HepG2 (cell line): ENCODE measurements around the gene MTFR1L. TPM values are rescaled to one million over a fixed set of nuclear protein-coding genes. Genes with fewer than 3 reads are reported as not detected.

Experiments
- ATAC-seq: fragments of 200-7000 bp; cut with Tn5 transposase; 3 replicates; pipeline ENCODE4 v1.9.1; 2020; ENCODE audit warnings: mild to moderate bottlenecking, moderate library complexity
- BruUV-seq: library from RNA; stranded (reverse); fragments of 400-500 nt; replicated peaks from 2 replicates; lab custom pipeline; 2021; lab: Mats Ljungman, UMichigan
- CTCF ChIA-PET: fragments of 300-600 bp; formaldehyde crosslinking; extraction: SDS; loops from one replicate; lab custom pipeline; 2021; ENCODE audit warnings: low total read pairs, inconsistent platforms, low intra/inter-chr PET ratio; lab: Yijun Ruan, JAX
- POLR2A ChIA-PET: fragments of 350-600 bp; sonication (Branson Sonifier 250); formaldehyde crosslinking; loops from one replicate; lab custom pipeline; 2020; ENCODE audit warnings: antibody characterized with exemption, inconsistent platforms; lab: Yijun Ruan, JAX
- DNase-seq: peaks from one replicate; pipeline ENCODE4 v3.0.0-alpha.2; 2015; ENCODE audit warnings: low spot score
- FAIRE-seq: peaks from 3 replicates; lab custom pipeline; 2011; peaks lifted over from hg19 to GRCh38; lab: Jason Lieb, UNC
- H2AFZ ChIP-seq: one replicate; pipeline ENCODE4 v1.6.1; 2011; ENCODE audit warnings: low read length, inconsistent platforms
- H3K27ac ChIP-seq: fragments of 300-600 bp; 3 replicates; pipeline ENCODE4 v1.8.0; 2011; ENCODE audit warnings: mixed run types, mild to moderate bottlenecking, mixed read lengths, low read length, inconsistent platforms; ENCODE audit not compliant: insufficient read depth; ENCODE audit errors: extremely low read length
- H3K27me3 ChIP-seq, 2 experiments: fragments of 200-600 bp in 1 of 2; 2 replicates in 1 of 2; 3 replicates in 1 of 2; pipeline versions ENCODE4 v1.6.0 to v1.8.0; 2011; ENCODE audit warnings: low read length in 2 of 2, mild to moderate bottlenecking in 2 of 2, moderate library complexity in 2 of 2, inconsistent platforms in 1 of 2; ENCODE audit not compliant: insufficient read depth in 2 of 2, control insufficient read depth in 1 of 2
- H3K36me3 ChIP-seq, 2 experiments: fragments of 200-600 bp in 1 of 2; replicated peaks in 1 of 2; 2 replicates in 1 of 2; 3 replicates in 1 of 2; pipeline versions ENCODE4 v1.5.1 to v1.8.0; 2011; ENCODE audit warnings: low read length in 2 of 2, inconsistent platforms in 1 of 2; ENCODE audit not compliant: insufficient read depth in 2 of 2, control insufficient read depth in 1 of 2
- H3K4me1 ChIP-seq: 2 replicates; pipeline ENCODE4 v1.5.1; 2012; ENCODE audit warnings: low read length, inconsistent platforms; ENCODE audit not compliant: insufficient read depth
- H3K4me2 ChIP-seq: 2 replicates; pipeline ENCODE4 v1.6.0; 2011; ENCODE audit warnings: low read depth, low read length, inconsistent platforms
- H3K4me3 ChIP-seq, 3 experiments: fragments of 200-600 bp in 1 of 3; sonication (generic), shearing (Covaris generic) in 1 of 3; replicated peaks in 1 of 3; 2 replicates each; pipeline ENCODE4 v1.5.1; 2011 to 2016; ENCODE audit warnings: low read length in 3 of 3, inconsistent platforms in 2 of 3, low read depth in 2 of 3, mild to moderate bottlenecking in 2 of 3, control low read depth in 1 of 3, mixed read lengths in 1 of 3; ENCODE audit not compliant: insufficient read depth in 1 of 3
- H3K79me2 ChIP-seq: one replicate; pipeline ENCODE4 v1.6.1; 2011; ENCODE audit warnings: low read length, inconsistent platforms; ENCODE audit not compliant: insufficient read depth
- H3K9ac ChIP-seq: 2 replicates; pipeline ENCODE4 v1.6.0; 2011; ENCODE audit warnings: mild to moderate bottlenecking, low read depth, low read length, inconsistent platforms; ENCODE audit not compliant: insufficient read depth
- H3K9me3 ChIP-seq: 2 replicates; pipeline ENCODE4 v1.5.1; 2012; ENCODE audit warnings: mild to moderate bottlenecking, low read length
- H4K20me1 ChIP-seq: 2 replicates; pipeline ENCODE4 v1.6.0; 2011; ENCODE audit warnings: inconsistent platforms, mild to moderate bottlenecking, low read length, moderate library complexity; ENCODE audit not compliant: insufficient read depth
- EEA1 ChIP-seq: sonication (generic); formaldehyde crosslinking; IDR thresholded peaks from 2 replicates; pipeline ENCODE4 v1.5.1; 2020; ENCODE audit warnings: mild to moderate bottlenecking, missing genetic modification reagents, borderline replicate concordance
- EP300 ChIP-seq, 3 experiments: sonication (generic) in 1 of 3; formaldehyde crosslinking in 1 of 3; IDR thresholded peaks; 2 replicates each; pipeline versions ENCODE4 v1.5.1 to v1.6.1; 2011 to 2020; ENCODE audit warnings: low read depth in 2 of 3, low read length in 2 of 3, borderline replicate concordance in 1 of 3, improper control_type of control experiment in 1 of 3, mild to moderate bottlenecking in 1 of 3, missing genetic modification reagents in 1 of 3, moderate library complexity in 1 of 3
- HNF4A ChIP-seq: sonication (generic); formaldehyde crosslinking; IDR thresholded peaks from 2 replicates; pipeline ENCODE4 v1.4.0; 2020; ENCODE audit warnings: missing genetic modification reagents
- NKX3-1 ChIP-seq: sonication (generic); formaldehyde crosslinking; IDR thresholded peaks from 2 replicates; pipeline ENCODE4 v1.5.0; 2020; ENCODE audit warnings: missing genetic modification reagents
- NR1H2 ChIP-seq: sonication (generic); formaldehyde crosslinking; IDR thresholded peaks from 2 replicates; pipeline ENCODE4 v1.8.1; 2022; ENCODE audit warnings: low read depth, missing genetic modification reagents, borderline replicate concordance
- NRL ChIP-seq: sonication (generic); formaldehyde crosslinking; IDR thresholded peaks from 2 replicates; pipeline ENCODE4 v1.5.0; 2020; ENCODE audit warnings: missing genetic modification reagents, mild to moderate bottlenecking, moderate library complexity, borderline replicate concordance
- RBM22 ChIP-seq: fragments of 200-400 bp; formaldehyde crosslinking; optimal IDR thresholded peaks from 2 replicates; pipeline ENCODE3; 2017; ENCODE audit warnings: mild to moderate bottlenecking, low read length, moderate library complexity
- RXRB ChIP-seq: IDR thresholded peaks from 2 replicates; pipeline ENCODE4 v1.6.1; 2016; ENCODE audit warnings: borderline replicate concordance, missing genetic modification reagents, missing compliant biosample characterization
- SOX5 ChIP-seq: IDR thresholded peaks from 2 replicates; pipeline ENCODE4 v1.6.1; 2016; ENCODE audit warnings: borderline replicate concordance
- YY1 ChIP-seq: IDR thresholded peaks from 2 replicates; pipeline ENCODE4 v1.6.1; 2011; ENCODE audit warnings: low read length, low read depth, moderate library complexity, mild to moderate bottlenecking; ENCODE audit not compliant: insufficient read depth, insufficient replicate concordance
- ZFP1 ChIP-seq: IDR thresholded peaks from 2 replicates; pipeline ENCODE4 v1.6.1; 2016
- ZFP90 ChIP-seq: sonication (generic); formaldehyde crosslinking; IDR thresholded peaks from 2 replicates; pipeline ENCODE4 v1.8.0; 2022; ENCODE audit warnings: missing genetic modification reagents, mild to moderate bottlenecking, inconsistent platforms, borderline replicate concordance
- ZNF121 ChIP-seq: sonication (generic); formaldehyde crosslinking; IDR thresholded peaks from 2 replicates; pipeline ENCODE4 v1.5.0; 2020; ENCODE audit warnings: mild to moderate bottlenecking, missing genetic modification reagents
- ZNF782 ChIP-seq: sonication (generic); formaldehyde crosslinking; IDR thresholded peaks from 2 replicates; pipeline ENCODE4 v1.4.0; 2020; ENCODE audit warnings: missing genetic modification reagents, mild to moderate bottlenecking, borderline replicate concordance
- ZNF792 ChIP-seq: IDR thresholded peaks from 2 replicates; pipeline ENCODE4 v1.6.1; 2016
- WGBS: methylation state at CpG from one replicate; pipeline ENCODE4 v1.1.6; 2017; ENCODE audit warnings: low lambda C conversion rate; 5-methylcytosine and 5-hydroxymethylcytosine counted together
- in situ Hi-C: cut with HindIII; loops from 2 replicates; pipeline ENCODE4 v1.10.0; 2017; ENCODE audit warnings: low pct_unique_long_range_greater_than_20kb; ENCODE audit not compliant: extremely low pct_ligation_motif_present
- intact Hi-C: fragments of 100-400 bp; cut with micrococcal nuclease; formaldehyde crosslinking; loops from one replicate; pipeline ENCODE4 v1.10.0; 2022; ENCODE audit not compliant: unreplicated experiment
- polyA plus RNA-seq, 8 experiments: library from polyadenylated mRNA; depleted of rRNA in 3 of 8; stranded (reverse) in 7 of 8; unstranded in 1 of 8; fragments of >200 nt; fragmentation: Illumina TruSeq in 4 of 8; extraction: Trizol in 4 of 8; gene quantifications; 2 replicates each; pipeline versions ENCODE4 v1.2.1 to v1.2.3, GENCODE V29; 2011 to 2016; ENCODE audit warnings: low read depth in 4 of 8, missing spikeins in 1 of 8, mixed read lengths in 1 of 8; ENCODE audit not compliant: insufficient read depth in 1 of 8
- total RNA-seq, 5 experiments: library from RNA; depleted of rRNA; stranded (reverse); fragments of >200 nt; fragmentation: Illumina TruSeq; extraction: Trizol; gene quantifications; 2 replicates each; pipeline ENCODE4 v1.2.3, GENCODE V29; 2016; ENCODE audit warnings: low read depth in 1 of 5
- TF ChIP-seq, protein P1 (sequence below): sonication (generic); formaldehyde crosslinking; IDR thresholded peaks from 2 replicates; pipeline ENCODE4 v1.4.0; 2020; ENCODE audit warnings: missing genetic modification reagents, borderline replicate concordance
- TF ChIP-seq, protein P2 (sequence below): sonication (generic); formaldehyde crosslinking; IDR thresholded peaks from 2 replicates; pipeline ENCODE4 v1.4.0; 2020; ENCODE audit warnings: missing genetic modification reagents, borderline replicate concordance

Gene MTFR1L
- total and polyA plus RNA-seq, 2 of the 13 experiments (the other 11 are each of a cell fraction or from before 2014, with no cell fraction given): 38.0 to 55.7 TPM

DNA sequence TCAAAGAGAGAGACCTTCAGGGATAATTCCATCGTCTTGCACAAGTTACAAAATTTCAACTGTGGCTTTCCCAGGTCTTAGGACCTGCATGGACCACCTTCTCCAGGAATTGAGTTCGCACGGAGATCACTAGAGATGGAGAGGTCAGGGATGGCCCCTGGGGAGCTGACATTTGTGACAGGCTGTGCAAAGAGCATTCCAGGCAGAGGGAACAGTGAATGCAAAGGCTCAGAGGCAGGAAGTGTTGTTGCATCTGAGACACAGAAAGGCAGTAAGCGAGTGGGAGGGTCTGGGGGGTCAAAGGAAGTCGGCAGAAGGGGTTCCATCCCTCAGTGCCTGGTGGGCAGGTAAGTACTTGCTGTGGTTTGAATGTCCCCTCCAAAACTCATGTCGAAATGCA is 29.3 kb upstream of the MTFR1L start (continued):
- no peak for TF ChIP-seq ZNF782 (CRISPR knock-in tag)
- no peak for TF ChIP-seq ZNF792 (CRISPR knock-in tag)
- TF ChIP-seq NRL: no peak
- no peak for TF ChIP-seq NKX3-1
- no peak for TF ChIP-seq ZFP1 (CRISPR knock-in tag)
- TF ChIP-seq EEA1: no peak
- no peak for TF ChIP-seq YY1
- TF ChIP-seq, protein P1, sequence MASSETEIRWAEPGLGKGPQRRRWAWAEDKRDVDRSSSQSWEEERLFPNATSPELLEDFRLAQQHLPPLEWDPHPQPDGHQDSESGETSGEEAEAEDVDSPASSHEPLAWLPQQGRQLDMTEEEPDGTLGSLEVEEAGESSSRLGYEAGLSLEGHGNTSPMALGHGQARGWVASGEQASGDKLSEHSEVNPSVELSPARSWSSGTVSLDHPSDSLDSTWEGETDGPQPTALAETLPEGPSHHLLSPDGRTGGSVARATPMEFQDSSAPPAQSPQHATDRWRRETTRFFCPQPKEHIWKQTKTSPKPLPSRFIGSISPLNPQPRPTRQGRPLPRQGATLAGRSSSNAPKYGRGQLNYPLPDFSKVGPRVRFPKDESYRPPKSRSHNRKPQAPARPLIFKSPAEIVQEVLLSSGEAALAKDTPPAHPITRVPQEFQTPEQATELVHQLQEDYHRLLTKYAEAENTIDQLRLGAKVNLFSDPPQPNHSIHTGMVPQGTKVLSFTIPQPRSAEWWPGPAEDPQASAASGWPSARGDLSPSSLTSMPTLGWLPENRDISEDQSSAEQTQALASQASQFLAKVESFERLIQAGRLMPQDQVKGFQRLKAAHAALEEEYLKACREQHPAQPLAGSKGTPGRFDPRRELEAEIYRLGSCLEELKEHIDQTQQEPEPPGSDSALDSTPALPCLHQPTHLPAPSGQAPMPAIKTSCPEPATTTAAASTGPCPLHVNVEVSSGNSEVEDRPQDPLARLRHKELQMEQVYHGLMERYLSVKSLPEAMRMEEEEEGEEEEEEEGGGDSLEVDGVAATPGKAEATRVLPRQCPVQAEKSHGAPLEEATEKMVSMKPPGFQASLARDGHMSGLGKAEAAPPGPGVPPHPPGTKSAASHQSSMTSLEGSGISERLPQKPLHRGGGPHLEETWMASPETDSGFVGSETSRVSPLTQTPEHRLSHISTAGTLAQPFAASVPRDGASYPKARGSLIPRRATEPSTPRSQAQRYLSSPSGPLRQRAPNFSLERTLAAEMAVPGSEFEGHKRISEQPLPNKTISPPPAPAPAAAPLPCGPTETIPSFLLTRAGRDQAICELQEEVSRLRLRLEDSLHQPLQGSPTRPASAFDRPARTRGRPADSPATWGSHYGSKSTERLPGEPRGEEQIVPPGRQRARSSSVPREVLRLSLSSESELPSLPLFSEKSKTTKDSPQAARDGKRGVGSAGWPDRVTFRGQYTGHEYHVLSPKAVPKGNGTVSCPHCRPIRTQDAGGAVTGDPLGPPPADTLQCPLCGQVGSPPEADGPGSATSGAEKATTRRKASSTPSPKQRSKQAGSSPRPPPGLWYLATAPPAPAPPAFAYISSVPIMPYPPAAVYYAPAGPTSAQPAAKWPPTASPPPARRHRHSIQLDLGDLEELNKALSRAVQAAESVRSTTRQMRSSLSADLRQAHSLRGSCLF (CRISPR knock-in tag): no peak
- TF ChIP-seq NR1H2 (CRISPR knock-in tag): no peak

DNA sequence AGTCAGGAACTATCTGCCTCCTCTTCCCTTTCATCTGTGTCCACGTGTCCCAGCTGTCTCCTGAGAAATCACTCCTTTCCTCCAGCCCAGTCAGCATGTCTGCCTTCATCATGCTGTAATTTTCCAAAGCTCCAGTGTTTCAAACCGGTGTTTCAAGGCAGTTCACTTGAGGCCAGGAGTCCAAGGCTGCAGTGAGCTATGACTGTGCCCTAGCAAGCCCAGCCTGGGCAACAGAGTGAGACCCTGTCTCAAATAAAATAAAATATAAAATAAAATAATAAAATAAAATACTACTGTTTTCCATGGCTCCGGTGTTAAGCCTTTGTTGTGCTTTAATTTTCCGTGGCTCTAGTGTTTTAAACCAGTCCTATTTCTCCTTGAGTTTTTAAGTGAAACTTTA is 27.6 kb upstream of the MTFR1L start:
- H3K36me3 ChIP-seq: no peaks in the 10 kb centered on the region
- no TSS peak for BruUV-seq
- in situ Hi-C loops (no loop called here), intact Hi-C loops (no loop called here)
- TF ChIP-seq, protein P2, sequence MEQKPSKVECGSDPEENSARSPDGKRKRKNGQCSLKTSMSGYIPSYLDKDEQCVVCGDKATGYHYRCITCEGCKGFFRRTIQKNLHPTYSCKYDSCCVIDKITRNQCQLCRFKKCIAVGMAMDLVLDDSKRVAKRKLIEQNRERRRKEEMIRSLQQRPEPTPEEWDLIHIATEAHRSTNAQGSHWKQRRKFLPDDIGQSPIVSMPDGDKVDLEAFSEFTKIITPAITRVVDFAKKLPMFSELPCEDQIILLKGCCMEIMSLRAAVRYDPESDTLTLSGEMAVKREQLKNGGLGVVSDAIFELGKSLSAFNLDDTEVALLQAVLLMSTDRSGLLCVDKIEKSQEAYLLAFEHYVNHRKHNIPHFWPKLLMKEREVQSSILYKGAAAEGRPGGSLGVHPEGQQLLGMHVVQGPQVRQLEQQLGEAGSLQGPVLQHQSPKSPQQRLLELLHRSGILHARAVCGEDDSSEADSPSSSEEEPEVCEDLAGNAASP (CRISPR knock-in tag): peak; percentile 70; the same call in 1 of the 2 replicates
- no peak for TF ChIP-seq RBM22
- peak; percentile 37; the same call in 1 of the 2 replicates for TF ChIP-seq HNF4A (CRISPR knock-in tag)
- no peak for TF ChIP-seq SOX5 (CRISPR knock-in tag)
- TF ChIP-seq ZNF121 (CRISPR knock-in tag): peak; percentile 95
- peak in 1 of 2 experiments; percentile 10; a peak in 1 of 4 replicates for TF ChIP-seq EP300 (IDR thresholded peaks at IDR 0.05; ENCODE audit: low read depth in 2 of 2, low read length in 2 of 2)
- TF ChIP-seq EP300 (CRISPR knock-in tag; IDR thresholded peaks at IDR 0.05; ENCODE audit: borderline replicate concordance): no peak
- 0 out of 2 replicates have a peak, but pooled peaks have one; percentile 21 for TF ChIP-seq RXRB (CRISPR knock-in tag)
- peak; percentile 29; the same call in 1 of the 2 replicates for TF ChIP-seq ZFP90 (CRISPR knock-in tag)
- peaks cover 20% of the 10 kb centered on the region for H3K4me1 ChIP-seq
- H3K4me2 ChIP-seq: no peak overlapping the region
- WGBS: 43% methylated on average over 4 of the region's 4 CpGs
- H3K79me2 ChIP-seq: no peaks in the 10 kb centered on the region
- no peaks in the 10 kb centered on the region for H3K9me3 ChIP-seq
- no peak overlapping the region for H3K27ac ChIP-seq
- H4K20me1 ChIP-seq: no peaks in the 10 kb centered on the region
- peaks cover 0 to 34% of the 10 kb centered on the region in 2 experiments; a peak in 3 of 5 replicates for H3K27me3 ChIP-seq
- H3K9ac ChIP-seq: no peak overlapping the region
- FAIRE-seq (no peak), ATAC-seq (peak; percentile 18; the same call in 1 of the 3 replicates), DNase-seq (no peak)
- no peak overlapping the region for H3K4me3 ChIP-seq
- ChIA-PET POLR2A (no interaction called here), CTCF (no interaction called here)
- H2AFZ ChIP-seq: no peak overlapping the region
